Activated CD8-positive, alpha-beta memory T cell treated with anti-CD3 and anti-CD28 coated beads, Interleukin-2, amount 50 U/mL, for 24 hours (primary cell): ENCODE results near the gene ATAT1.

ENCODE experiments used
- DNase-seq: peaks from one replicate; pipeline ENCODE4 v3.0.0-alpha.2; 2020; ENCODE audit errors: extremely low read depth

Gene ATAT1

DNA sequence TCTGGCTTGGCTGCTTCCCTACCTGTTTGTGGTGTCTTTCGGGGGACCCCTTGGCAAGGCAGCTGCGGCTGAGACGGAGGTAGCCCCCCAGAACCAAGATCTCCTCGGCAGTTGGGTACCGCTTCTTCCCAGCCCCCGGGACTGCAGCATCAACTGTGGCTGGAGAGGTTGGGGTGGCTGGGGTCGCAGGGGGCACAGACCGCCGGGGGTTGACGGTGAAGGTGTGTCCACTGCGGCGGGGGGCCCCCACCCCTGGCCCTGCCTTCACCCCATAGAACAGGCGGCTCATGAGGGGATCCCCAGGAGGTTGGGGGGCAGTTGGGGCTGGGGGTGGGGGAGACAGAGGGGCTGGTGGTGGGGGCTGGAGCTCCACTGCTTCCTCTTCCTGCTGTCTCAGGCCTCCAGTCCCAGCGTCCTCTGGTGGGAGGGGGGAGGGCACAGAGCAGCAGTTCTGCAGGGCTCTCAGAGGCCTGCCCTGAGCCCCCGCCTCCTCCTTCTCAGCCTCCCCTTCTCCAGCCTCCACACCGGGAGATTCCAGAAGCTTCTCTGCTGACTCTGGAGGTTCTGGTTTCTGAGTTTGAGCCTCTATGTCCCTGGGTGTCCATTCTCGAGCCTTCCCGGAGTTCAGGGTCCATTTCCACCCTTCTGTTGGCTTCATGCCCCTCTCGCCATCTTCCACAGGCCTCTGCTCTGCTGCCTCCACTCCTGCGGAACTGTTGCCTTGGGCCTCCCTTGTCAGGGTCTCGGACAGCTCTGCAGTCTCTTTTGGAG lies 57.9 kb downstream of the ATAT1 start:
- DNase-seq = no peak

GRCh38 chr6:30685157-30686008 lies 58.7 kb downstream of the ATAT1 start:
- DNase-seq = no peak

DNA sequence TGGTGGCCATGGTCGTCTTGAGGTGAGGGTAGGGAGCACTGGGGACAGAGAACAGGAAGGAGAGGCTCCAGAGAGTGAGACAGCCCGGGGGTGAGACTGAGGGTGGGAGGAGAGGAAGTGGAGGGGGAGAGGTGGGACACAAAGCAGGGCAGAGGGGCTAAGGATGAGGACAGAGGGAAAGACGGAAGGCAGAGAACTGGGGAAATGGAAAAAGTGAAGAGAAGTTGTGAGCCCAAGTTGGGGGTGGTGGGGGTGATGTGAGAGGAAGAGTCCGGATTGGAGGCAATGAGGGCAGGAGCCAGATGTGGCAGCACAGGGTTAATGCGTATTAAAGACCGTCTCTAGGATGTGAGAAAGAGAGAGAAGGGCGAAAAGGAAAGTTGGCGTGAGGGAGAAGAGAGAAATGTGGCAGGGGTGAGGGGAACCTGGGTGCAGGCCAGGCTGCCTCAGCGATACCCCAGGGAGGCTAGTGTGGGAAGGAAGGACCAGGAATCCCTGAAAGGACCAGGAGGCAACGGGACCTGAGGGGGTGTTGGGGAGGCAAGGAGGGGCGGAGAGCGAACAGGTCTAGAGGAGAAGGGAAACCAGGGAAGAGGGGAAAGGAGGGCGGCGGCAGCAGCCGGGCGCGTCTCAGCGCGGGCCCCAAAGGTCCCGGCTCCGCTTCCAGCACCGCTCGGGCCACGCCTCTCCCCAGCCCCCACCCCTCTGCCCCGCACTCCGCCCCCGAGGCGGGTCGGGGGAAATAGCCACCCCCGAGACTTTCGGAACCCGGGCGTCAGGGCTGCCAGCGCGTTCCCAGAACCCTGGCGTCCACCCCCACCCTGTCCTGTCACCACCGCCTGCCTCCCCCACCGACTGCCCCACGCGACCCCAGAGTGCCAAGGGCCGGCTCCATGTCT lies 59.6 kb downstream of the ATAT1 start, which contains the start of gene PPP1R18:
Gene PPP1R18 (minus strand): TSS at position 637 of the 899 bp plus-strand sequence. CDS start 627 bp downstream, at position 10.
- DNase-seq = peak; percentile 59

GRCh38 chr6:30686908-30687658 lies 60.4 kb downstream of the ATAT1 start:
- peak; percentile 64 for DNase-seq

DNA sequence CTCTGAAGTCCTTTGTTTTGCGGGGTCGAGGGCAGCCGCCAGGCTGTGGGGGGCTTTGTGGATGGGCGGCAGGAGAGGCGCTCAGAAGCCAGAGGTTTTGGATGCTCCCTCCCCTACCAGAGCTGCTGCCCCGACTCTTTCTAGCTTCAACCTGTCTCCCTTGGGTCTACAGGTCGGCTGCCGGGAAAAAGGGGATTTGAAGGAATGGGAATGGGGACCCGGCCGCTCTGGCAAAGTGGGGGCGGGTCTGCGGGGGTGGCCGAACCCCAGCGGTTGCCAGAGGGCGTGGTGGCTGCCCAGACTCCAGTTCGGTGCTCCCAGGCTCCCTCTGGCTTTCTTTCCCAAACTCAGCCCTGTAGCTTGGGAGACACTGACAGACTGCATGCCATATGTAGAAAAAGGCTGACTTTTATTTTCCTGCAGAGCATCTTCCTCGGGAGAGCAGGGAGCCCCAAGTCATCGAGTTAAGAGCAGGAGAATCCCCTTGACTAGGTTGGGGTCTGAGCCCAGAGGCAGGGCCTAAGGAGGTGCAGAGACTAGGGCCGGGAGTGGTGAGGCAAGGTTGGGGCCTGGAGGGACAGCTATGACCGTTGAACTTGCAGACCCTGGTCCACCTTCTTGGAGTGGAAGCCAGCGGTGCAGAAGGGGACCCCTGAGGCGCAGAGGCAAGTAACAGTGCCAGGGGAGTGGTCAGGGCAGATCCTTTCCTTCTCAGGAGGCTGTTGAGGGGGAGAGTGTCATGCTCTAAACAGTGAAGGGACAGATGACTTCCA lies 61.2 kb downstream of the ATAT1 start:
- no peak for DNase-seq

DNA sequence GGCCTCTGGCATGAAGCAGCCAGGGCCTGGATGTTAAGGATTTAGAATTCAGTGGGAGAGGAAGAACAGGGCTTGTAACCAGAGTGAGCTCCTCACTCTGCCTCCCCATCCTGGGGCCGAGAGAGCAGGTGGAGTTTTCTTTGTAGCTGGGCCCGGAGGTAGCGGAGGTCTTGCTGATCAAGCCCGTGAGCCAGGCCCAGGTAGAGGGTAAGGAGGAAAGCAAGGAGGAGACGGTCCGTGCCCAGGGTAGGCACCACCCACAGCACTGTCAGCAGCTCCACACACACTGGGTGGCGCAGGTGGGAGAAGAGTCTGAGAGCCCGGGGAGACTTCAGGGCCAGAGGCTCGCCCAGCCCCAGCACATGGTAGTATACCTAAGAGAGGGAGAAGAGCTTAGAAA lies 61.9 kb downstream of the ATAT1 start:
- DNase-seq = no peak

DNA sequence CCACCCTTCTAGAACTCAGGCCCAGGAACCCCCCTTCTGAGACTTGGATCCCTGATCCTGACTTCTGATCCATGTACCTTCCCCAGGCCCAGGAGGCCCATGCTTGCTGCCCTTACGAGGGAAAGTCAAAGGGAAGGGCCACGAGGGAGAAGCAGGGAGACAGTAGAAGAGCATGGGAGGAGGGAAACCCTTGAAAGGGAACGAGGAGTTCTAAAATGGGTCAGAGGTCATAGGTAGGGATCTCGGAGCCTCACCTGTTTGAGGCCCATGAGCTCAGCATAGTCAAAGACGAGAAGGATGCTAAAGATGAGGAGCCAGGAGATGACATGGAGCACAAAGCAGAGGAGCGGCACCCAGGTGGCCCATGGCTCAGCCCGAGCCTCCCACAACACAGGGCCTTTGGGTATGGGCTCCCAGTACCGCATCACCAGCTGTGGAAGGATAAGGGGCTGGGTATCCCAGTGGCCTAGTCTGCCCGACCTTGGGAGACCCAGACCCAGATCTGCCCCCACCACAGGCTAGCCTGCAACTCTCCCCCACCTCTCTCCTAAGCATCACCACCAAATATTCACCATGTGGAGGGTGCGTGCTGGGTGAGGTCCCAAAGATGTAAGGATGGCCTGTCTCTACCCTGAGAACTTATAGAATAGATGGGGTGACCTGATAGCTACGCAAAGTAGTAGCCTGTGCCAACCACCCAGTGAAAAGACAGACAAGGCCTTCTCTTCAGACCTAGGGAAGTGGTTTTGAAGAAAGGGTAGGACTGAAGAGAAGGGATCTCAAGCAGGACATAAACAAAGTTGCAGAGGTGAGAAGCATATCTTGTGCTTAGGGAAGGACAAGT lies 62.6 kb downstream of the ATAT1 start:
- no peak for DNase-seq

GRCh38 chr6:30689985-30690384 lies 63.3 kb downstream of the ATAT1 start:
- DNase-seq = no peak

DNA sequence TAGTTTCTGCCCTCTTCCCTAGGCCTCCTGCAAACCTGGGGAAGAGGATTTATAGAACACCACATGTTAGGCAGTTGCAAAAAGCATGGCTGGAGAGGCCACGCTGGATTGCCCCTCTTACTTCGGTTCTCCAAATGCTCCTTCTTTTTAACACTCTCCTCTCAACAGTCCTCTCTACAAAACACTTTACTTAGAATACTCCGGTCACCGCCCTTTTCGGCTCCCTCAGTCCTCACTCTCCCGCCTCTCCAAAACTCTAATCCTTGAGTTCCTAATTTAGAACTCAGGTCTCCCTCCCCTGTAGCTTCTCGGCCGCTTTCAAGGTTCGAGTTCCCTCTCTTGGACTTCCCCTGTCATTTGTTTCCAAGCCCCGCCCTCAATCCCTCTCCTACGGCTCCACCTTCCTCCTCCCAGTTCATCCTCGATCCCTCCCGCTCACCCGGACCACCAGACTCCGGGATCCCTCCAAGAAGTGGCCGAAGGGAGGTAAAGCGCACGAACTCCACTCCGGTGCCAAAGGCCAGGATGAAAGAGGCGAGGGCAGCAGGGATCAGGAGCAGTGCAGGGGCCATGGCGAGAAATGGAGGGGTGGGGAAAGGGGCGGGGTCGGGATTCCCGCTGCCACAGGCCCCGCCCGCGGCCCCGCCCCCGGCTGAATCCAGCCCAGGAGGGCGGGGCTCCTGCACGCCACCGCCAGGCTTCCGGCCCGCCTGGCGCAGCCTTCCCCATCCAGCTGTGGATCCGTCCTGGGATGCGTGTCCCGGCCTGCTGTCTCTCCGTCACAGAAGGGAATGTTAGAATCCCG lies 63.9 kb downstream of the ATAT1 start, which contains the start of gene NRM:
Gene NRM (minus strand): TSS at position 582 of the 805 bp plus-strand sequence. CDS start 10 bp downstream, at position 572.
- DNase-seq = no peak

GRCh38 chr6:30691208-30691847 lies 64.7 kb downstream of the ATAT1 start:
- no peak for DNase-seq
